HepG2 (cell line): ENCODE measurements around the gene GLRA1. TPM values are rescaled to one million over a fixed set of nuclear protein-coding genes. Genes with fewer than 3 reads are reported as not detected.
A peak's percentile ranks its signal among the peaks of the same experiment; 100 is the strongest.

Experiments used
- ETV5 ChIP-seq: IDR thresholded peaks from 2 replicates; pipeline ENCODE4 v1.6.1; 2018; ENCODE audit warnings: missing biosample characterization, missing genetic modification reagents, inconsistent platforms, borderline replicate concordance
- FOXO1 ChIP-seq: sonication (generic); formaldehyde crosslinking; IDR thresholded peaks from 2 replicates; pipeline ENCODE4 v1.4.0; 2020; ENCODE audit warnings: missing genetic modification reagents
- IKZF4 ChIP-seq: sonication (generic); formaldehyde crosslinking; IDR thresholded peaks from 2 replicates; pipeline ENCODE4 v1.5.1; 2020; ENCODE audit warnings: borderline replicate concordance, mild to moderate bottlenecking, low read depth, missing genetic modification reagents; ENCODE audit errors: not compliant biosample characterization
- KLF16 ChIP-seq, 2 experiments: sonication (generic) in 1 of 2; formaldehyde crosslinking in 1 of 2; IDR thresholded peaks; 2 replicates each; pipeline versions ENCODE4 v1.6.1 to v1.8.0; 2016 to 2023; ENCODE audit warnings: missing genetic modification reagents in 2 of 2, missing compliant biosample characterization in 1 of 2
- LCORL ChIP-seq, 2 experiments: fragments of 450-650 bp in 1 of 2; sonication (generic) in 1 of 2; formaldehyde crosslinking in 1 of 2; IDR thresholded peaks; 2 replicates each; pipeline versions ENCODE4 v1.5.0 to v1.6.1; 2017 to 2020; ENCODE audit warnings: antibody characterized with exemption in 1 of 2, missing genetic modification reagents in 1 of 2
- MXI1 ChIP-seq: IDR thresholded peaks from 3 replicates; pipeline ENCODE4 v1.6.1; 2012; ENCODE audit warnings: low read depth, low read length, inconsistent platforms, borderline replicate concordance
- NPAS2 ChIP-seq: sonication (generic); formaldehyde crosslinking; IDR thresholded peaks from 2 replicates; pipeline ENCODE4 v1.8.0; 2022; ENCODE audit warnings: mild to moderate bottlenecking, missing genetic modification reagents, borderline replicate concordance
- RERE ChIP-seq: IDR thresholded peaks from 2 replicates; pipeline ENCODE4 v1.6.1; 2016; ENCODE audit warnings: low read depth, missing genetic modification reagents, missing compliant biosample characterization
- SAFB2 ChIP-seq: sonication (generic); formaldehyde crosslinking; IDR thresholded peaks from 2 replicates; pipeline ENCODE4 v1.5.1; 2020; ENCODE audit warnings: missing genetic modification reagents, low read depth, mild to moderate bottlenecking, borderline replicate concordance
- SKI ChIP-seq: fragments of 450-650 bp; IDR thresholded peaks from one replicate; pipeline ENCODE4 v1.6.1; 2018; ENCODE audit warnings: mild to moderate bottlenecking; ENCODE audit not compliant: partially characterized antibody
- TFDP1 ChIP-seq: IDR thresholded peaks from 2 replicates; pipeline ENCODE4 v1.6.1; 2016; ENCODE audit warnings: missing compliant biosample characterization, missing genetic modification reagents, borderline replicate concordance
- THAP9 ChIP-seq: sonication (generic); formaldehyde crosslinking; IDR thresholded peaks from 2 replicates; pipeline ENCODE4; 2020; ENCODE audit warnings: missing genetic modification reagents, mild to moderate bottlenecking, borderline replicate concordance
- UBTF ChIP-seq: sonication (generic); formaldehyde crosslinking; IDR thresholded peaks from 2 replicates; pipeline ENCODE4 v1.4.0; 2020; ENCODE audit warnings: mild to moderate bottlenecking, missing genetic modification reagents
- ZNF234 ChIP-seq: sonication (generic); formaldehyde crosslinking; conservative IDR thresholded peaks from 2 replicates; pipeline ENCODE4 v1.5.1; 2020; ENCODE audit warnings: mild to moderate bottlenecking, missing genetic modification reagents
- ZNF501 ChIP-seq: sonication (generic); formaldehyde crosslinking; IDR thresholded peaks from 2 replicates; pipeline ENCODE4 v1.5.1; 2020; ENCODE audit warnings: mild to moderate bottlenecking, moderate library complexity, missing genetic modification reagents
- ZNF747 ChIP-seq: sonication (generic); formaldehyde crosslinking; IDR thresholded peaks from 2 replicates; pipeline ENCODE4 v1.8.1; 2023; ENCODE audit warnings: missing genetic modification reagents, mild to moderate bottlenecking, borderline replicate concordance
- polyA plus RNA-seq, 8 experiments: library from polyadenylated mRNA; depleted of rRNA in 3 of 8; stranded (reverse) in 7 of 8; unstranded in 1 of 8; fragments of >200 nt; fragmentation: Illumina TruSeq in 4 of 8; extraction: Trizol in 4 of 8; gene quantifications; 2 replicates each; pipeline versions ENCODE4 v1.2.1 to v1.2.3, GENCODE V29; 2011 to 2016; ENCODE audit warnings: low read depth in 4 of 8, missing spikeins in 1 of 8, mixed read lengths in 1 of 8; ENCODE audit not compliant: insufficient read depth in 1 of 8
- total RNA-seq, 5 experiments: library from RNA; depleted of rRNA; stranded (reverse); fragments of >200 nt; fragmentation: Illumina TruSeq; extraction: Trizol; gene quantifications; 2 replicates each; pipeline ENCODE4 v1.2.3, GENCODE V29; 2016; ENCODE audit warnings: low read depth in 1 of 5

The GLRA1 gene
- total and polyA plus RNA-seq, 2 of the 13 experiments (the other 11 are each of a cell fraction or from before 2014, with no cell fraction given) = not detected

GRCh38 chr5:151819830-151820229, 104.8 kb downstream of the GLRA1 start (continued):
- TF ChIP-seq UBTF (CRISPR knock-in tag) (no peak), TFDP1 (CRISPR knock-in tag) (no peak), LCORL (IDR thresholded peaks at IDR 0.05) (no peak), LCORL (CRISPR knock-in tag; IDR thresholded peaks at IDR 0.05) (peak; percentile 65; the same call in 1 of the 2 replicates), SAFB2 (CRISPR knock-in tag) (no peak; the same call in 1 of the 2 replicates), ZNF501 (CRISPR knock-in tag) (no peak), RERE (CRISPR knock-in tag) (peak; percentile 61; the same call in 1 of the 2 replicates), KLF16 (CRISPR knock-in tag; IDR thresholded peaks at IDR 0.05) (peak in 1 of 2 experiments; percentile 40; a peak in 1 of 4 replicates), THAP9 (CRISPR knock-in tag) (no peak), IKZF4 (CRISPR knock-in tag) (no peak), NPAS2 (CRISPR knock-in tag) (no peak), ZNF747 (CRISPR knock-in tag) (no peak), MXI1 (0 out of 3 replicates have a peak, but pooled peaks have one; percentile 23), FOXO1 (no peak; the same call in 1 of the 2 replicates), ETV5 (CRISPR knock-in tag) (peak; percentile 19; the same call in 1 of the 2 replicates), ZNF234 (no peak), SKI (peak; percentile 76)
